LNCaP clone FGC (cell line): ENCODE results near the gene ACO1.

Experiments used
- DNase-seq: peaks from one replicate; pipeline ENCODE4 v3.0.0-alpha.2; 2011; ENCODE audit warnings: low read depth
- H3K4me3 ChIP-seq: 2 replicates; pipeline ENCODE4 v1.5.1; 2011; ENCODE audit warnings: mild to moderate bottlenecking, low read depth, low read length, control low read depth
- CTCF ChIP-seq: IDR thresholded peaks from 2 replicates; pipeline ENCODE4 v1.5.1; 2012; ENCODE audit warnings: mild to moderate bottlenecking; ENCODE audit not compliant: control insufficient read depth, insufficient read depth; ENCODE audit errors: extremely low read depth

Gene ACO1

DNA sequence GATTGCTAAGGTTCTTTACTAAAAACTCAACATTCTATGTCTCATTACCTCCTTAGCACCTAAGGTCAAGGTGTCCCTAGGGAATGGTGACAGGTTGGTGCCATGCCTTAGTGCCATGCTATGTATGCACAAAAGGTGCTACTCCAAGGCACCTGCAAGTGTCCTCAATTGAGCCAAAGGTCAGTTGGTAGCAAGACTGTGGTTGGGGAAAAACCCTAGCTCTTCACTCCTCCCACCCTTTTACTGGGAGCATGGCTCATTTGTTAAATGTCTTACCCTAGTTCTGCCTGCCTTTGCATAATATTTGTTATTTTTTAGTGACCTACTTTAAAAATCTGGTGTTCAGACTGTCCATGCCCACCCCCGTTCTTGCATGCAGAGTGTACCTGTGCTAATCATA lies 17.0 kb downstream of the ACO1 start:
- TF ChIP-seq CTCF: no peak
- H3K4me3 ChIP-seq: no peak overlapping the region
- no peak for DNase-seq

DNA sequence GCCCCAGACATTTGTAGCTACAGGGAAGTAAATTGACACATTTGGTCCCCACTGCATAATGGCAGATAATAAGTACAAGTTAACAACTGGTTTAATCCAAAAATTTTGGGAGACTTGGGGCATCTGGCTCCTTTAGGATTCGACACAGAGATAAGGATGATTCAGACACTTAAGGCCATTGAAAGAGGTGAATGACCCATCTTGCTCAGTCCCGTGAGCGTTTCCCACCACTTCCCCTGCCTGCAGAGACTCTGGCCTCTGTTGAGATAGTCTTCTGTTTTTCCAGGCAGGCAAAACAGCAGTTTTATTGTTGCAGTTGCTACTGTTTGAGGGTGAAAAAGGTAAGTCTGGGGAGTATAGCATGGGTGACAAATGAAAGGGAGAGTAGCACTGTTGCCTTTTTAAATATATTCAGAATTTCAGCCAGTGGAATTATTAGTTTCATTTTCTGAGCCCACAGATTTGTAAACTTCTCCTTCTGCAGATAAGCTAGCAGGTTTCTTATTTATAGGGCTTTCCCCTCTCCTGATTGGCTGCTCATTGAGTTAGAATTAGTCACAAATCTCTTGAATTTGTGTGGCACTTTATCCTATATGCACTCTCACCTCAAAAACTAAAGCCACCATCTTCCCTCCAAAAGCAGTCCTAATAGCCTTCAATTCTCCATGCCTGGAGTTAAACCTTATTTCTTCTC lies 19.3 kb downstream of the ACO1 start:
- no peak for TF ChIP-seq CTCF
- no peak overlapping the region for H3K4me3 ChIP-seq
- no peak for DNase-seq

- TF ChIP-seq CTCF: no peak
- no peak for DNase-seq
- peak overlapping the region; percentile 47 for H3K4me3 ChIP-seq
Observed at GRCh38 chr9:32404402-32404801, 20.0 kb downstream of the ACO1 start.

DNA sequence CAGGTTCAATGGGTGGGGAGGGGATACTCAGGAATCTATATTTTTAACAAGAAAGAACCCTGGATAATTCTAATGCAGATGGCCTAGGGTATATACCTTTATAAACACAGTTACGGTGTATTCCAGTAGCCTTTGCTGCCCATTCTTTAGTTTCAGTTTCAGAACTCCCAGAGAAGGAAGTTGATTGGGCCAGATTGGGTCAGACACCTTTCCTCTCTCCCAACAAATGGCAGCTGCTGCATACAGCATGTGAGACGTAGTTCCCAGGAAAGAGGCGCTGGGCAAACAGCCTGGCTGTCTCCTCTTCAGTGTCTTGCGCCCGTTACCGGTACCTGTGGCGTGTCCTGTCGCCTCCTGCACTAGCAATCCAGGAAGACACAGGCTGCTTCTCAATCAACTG lies 20.4 kb downstream of the ACO1 start:
- peak overlapping the region; percentile 47 for H3K4me3 ChIP-seq
- no peak for TF ChIP-seq CTCF
- DNase-seq: peak; percentile 40

- peak overlapping the region; percentile 47; the same call in 1 of the 2 replicates for H3K4me3 ChIP-seq
- TF ChIP-seq CTCF: no peak
- no peak for DNase-seq
Observed at GRCh38 chr9:32405506-32405905, 21.1 kb downstream of the ACO1 start.

DNA sequence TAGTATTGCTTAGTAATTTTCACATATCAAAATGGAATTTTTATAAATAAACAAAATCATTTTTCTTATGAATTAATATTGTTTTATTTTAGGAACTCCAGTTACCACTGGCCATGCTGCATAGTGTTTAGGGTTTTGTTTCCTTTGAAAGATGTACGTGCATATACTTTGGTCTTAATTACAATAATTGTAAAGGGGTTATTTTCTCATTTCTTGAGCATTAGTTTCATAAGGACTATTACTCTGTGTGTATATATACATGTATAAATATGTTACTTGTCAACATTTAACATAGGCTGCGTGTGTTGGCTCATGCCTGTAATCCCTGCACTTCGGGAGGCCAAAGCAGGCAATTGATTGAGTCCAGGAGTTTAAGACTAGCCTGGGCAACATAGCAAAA lies 21.6 kb downstream of the ACO1 start:
- DNase-seq: no peak
- no peak overlapping the region for H3K4me3 ChIP-seq
- TF ChIP-seq CTCF: no peak

- no peak for DNase-seq
- TF ChIP-seq CTCF: no peak
- H3K4me3 ChIP-seq: no peak overlapping the region
Observed at GRCh38 chr9:32411753-32412152, 27.3 kb downstream of the ACO1 start.
